Fibroblast of pulmonary artery (primary cell): ENCODE data around the gene KCNJ8.
A peak's percentile ranks its signal among the peaks of the same experiment; 100 is the strongest.

Experiments used
- DNase-seq: peaks from one replicate; pipeline ENCODE4 v3.0.0-alpha.2; 2010; ENCODE audit warnings: low read depth
- H3K4me3 ChIP-seq: replicated peaks from 2 replicates; pipeline ENCODE4 v1.5.1; 2011; ENCODE audit warnings: low read depth, mild to moderate bottlenecking, control low read depth, low read length, moderate library complexity
- CTCF ChIP-seq: IDR thresholded peaks from 2 replicates; pipeline ENCODE4 v1.5.1; 2011; ENCODE audit warnings: mild to moderate bottlenecking, control low read depth, low read length, inconsistent platforms; ENCODE audit errors: missing control alignments

KCNJ8 gene

GRCh38 chr12:21771311-21771710 is 3.2 kb downstream of the KCNJ8 start:
- TF ChIP-seq CTCF, result no peak
- peak; percentile 58 for DNase-seq
- H3K4me3 ChIP-seq, result no peak overlapping the region

GRCh38 chr12:21769307-21769706 is 5.2 kb downstream of the KCNJ8 start:
- TF ChIP-seq CTCF, result no peak
- DNase-seq, result no peak
- H3K4me3 ChIP-seq, result no peak overlapping the region

GRCh38 chr12:21766403-21766802 is 8.1 kb downstream of the KCNJ8 start:
- no peak for TF ChIP-seq CTCF

GRCh38 chr12:21764950-21765349 is 9.6 kb downstream of the KCNJ8 start:
- TF ChIP-seq CTCF, result no peak
- no peak for DNase-seq
- no peak overlapping the region for H3K4me3 ChIP-seq

More at GRCh38 chr12:21766403-21766802, 8.1 kb downstream of the KCNJ8 start:
- no peak for DNase-seq
- H3K4me3 ChIP-seq, result no peak overlapping the region

- no peak for TF ChIP-seq CTCF
- no peak for DNase-seq
Observed at GRCh38 chr12:21764065-21764464, 10.4 kb downstream of the KCNJ8 start.

GRCh38 chr12:21763531-21763930 is 11.0 kb downstream of the KCNJ8 start:
- TF ChIP-seq CTCF, result no peak
- no peak overlapping the region for H3K4me3 ChIP-seq
- DNase-seq, result no peak

More at GRCh38 chr12:21764065-21764464, 10.4 kb downstream of the KCNJ8 start:
- no peak overlapping the region for H3K4me3 ChIP-seq

- no peak for DNase-seq
- H3K4me3 ChIP-seq, result no peak overlapping the region
- TF ChIP-seq CTCF, result no peak
Observed at GRCh38 chr12:21759737-21760136, 14.8 kb downstream of the KCNJ8 start.
